ENCODE results near the gene LARGE1.

LARGE1 gene

GRCh38 chr22:33357981-33358399 is 562.3 kb downstream of the LARGE1 start:
- no peak for DNase-seq (ENCODE audit: low spot score)

DNA sequence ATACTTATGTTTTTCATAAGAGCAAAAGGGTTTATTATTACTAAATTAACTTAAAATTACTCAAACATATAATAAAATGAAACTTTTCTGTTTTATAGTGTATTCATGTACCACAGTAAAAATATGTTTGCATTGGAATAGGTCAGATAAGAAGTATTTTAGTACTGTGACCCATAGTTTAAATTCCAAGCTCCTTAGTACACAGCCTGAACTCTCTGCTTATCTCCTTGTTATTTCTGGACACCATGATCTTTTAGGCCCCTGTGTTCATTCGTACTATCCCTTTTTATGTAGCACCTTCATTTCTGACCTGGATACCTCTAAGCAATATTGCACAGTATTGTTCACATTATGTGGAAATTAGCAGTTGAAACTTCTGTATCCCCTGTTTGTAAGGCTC is 565.3 kb downstream of the LARGE1 start:
- no peak for DNase-seq (ENCODE audit: low spot score)

DNA sequence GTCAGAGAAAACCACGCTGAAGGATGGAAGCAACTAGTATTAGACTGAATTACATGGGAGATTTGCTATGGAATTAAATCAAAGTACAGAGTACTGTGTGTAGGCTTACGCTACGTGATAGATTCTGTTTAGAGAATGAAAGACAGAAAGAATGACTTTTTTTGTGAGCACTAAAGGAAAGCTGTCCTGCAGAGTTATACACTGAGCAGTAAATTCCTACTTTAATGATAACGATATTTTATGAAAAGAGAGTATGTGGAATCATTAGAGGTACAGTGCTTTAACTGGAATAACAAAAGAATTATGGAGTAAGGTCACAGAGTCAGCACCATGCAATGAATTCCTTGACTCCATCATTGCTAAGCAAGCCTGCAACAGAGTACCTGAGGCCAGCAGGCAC is 566.8 kb downstream of the LARGE1 start:
- DNase-seq (ENCODE audit: low spot score) = no peak

- no peak for DNase-seq (ENCODE audit: low spot score)
Measured at GRCh38 chr22:33352768-33353167, 567.5 kb downstream of the LARGE1 start.

DNA sequence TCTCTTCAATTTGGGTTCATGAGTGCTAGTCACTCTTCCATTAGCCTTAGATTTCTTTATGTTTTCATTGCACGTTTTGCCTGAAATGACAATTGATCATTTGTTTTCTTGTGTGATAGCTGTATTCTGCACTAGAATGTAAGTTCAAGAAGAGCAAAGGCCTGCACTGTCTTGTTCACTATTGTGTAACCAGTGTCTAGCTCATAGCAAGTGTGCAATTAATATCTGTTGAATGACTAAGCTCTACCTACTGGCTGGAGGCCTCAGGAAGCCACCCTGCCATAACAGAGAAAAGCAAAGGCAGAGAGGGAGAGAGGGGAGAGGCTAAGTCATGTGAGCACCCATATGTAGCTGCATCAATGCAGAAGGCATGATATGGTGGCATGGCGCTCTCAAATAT is 569.3 kb downstream of the LARGE1 start:
- no peak for DNase-seq (ENCODE audit: low spot score)

DNA sequence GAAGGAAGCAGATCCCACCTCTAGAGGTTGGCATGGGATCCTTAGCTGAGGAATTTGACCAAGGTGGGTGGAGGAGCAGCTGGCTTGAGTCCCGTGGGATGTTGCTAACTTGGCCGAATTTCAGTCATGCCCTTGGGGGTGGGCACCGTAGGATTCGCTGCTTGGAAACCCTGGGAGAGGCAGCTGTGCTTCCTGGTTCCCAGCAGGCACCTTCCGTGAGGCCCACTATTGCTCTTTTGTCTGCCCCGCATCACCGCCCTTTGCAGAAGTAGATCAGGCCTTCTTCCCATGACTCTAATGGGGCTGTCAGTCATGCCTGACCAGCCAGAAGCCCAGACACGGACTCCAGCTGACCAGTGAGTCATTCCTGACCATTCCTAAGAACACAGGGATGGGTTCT is 569.8 kb downstream of the LARGE1 start:
- DNase-seq (ENCODE audit: low spot score) = no peak

- no peak for DNase-seq (ENCODE audit: low spot score)
Measured at GRCh38 chr22:33347002-33347401, 573.3 kb downstream of the LARGE1 start.

DNA sequence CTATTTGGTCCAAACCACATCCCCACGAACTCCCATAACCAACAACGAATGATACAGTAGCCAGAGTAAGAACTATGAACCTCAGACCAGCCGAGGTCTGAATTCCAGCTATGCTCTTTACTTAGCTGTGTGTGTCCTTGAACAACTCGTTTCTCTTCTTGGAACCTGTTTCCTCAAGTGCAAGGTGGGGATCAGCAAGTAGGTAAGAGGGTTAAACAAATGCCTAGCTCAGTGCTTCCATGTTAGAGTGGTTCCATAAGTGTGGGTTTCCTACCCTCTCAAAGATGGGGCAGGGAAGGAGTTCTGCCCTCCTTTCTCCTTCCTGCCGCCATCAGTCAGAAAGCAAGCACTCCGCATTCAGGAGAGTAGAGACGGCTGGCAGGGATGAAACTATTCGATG is 578.7 kb downstream of the LARGE1 start:
- DNase-seq (ENCODE audit: low spot score) = no peak

- no peak for DNase-seq (ENCODE audit: low spot score)
Measured at GRCh38 chr22:33337524-33337923, 582.8 kb downstream of the LARGE1 start.

DNA sequence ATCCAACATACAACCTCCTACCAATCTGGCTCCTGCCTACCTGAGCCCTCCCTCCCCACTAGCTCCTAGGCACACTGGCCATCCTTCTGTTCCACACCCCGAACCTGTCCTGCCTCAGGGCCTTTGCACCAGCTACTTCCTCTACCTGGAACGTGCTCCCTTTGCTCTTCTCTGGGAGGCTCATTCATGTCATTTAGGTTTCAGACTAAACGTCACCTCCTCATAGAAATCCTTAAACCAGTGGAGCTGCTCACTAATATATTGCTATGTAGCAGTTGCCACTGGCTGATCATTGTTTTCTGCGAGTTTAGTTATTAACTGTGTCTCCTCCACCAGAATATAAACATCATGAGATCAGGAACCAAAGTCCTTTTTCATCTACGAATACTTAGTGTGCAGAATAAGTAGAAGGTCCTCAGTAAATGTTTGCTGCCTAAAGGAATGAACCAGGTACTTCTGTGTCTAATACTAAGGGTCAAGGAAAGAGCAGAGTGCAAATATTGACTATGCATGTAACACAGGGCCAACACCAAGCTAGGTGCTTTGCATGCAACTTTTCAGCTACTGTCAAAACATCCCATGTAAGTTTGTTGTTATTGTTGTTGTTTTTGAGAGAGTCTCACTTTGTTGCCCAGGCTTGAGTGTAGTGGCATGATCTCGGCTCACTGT is 584.5 kb downstream of the LARGE1 start:
- DNase-seq (ENCODE audit: low spot score) = no peak

DNA sequence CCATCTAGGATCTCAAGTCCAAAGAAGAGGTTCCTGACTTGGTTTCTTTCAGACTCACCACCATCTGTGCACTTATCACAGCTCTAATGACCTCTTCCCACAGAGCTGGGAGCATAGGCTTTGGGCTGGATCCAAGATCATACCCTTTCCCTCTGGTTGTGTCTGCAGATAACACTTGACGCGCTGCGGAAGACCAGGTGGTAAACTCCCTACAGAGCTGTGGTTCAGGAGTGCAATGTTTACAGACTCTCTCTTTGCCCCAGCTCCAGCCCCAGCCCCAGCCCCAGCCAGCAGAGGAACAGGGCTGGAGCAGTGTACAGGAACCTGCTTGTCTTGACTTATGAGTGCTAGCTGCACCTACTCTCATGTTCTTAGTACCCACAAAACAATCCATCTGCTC is 587.7 kb downstream of the LARGE1 start:
- DNase-seq (ENCODE audit: low spot score) = no peak

GRCh38 chr22:33331017-33331416 is 589.3 kb downstream of the LARGE1 start:
- DNase-seq (ENCODE audit: low spot score) = no peak

DNA sequence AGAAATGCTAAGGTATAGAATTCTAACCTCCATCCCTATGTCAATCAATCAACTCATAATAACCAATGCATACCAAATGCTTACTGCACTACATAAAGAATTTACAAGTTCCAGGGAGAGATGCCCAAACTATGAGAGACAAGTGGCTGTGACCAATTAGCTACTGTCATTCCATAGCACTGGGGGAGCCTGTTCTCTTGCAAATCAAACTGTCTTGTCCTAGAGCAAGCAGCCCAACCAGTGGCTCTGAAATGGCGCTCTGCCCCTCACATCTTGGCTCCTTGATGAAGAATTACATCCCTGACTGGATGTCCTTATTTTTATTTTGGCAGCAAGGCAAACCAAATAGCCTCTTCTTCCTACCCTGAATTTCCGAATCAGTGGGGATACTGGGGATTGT is 589.7 kb downstream of the LARGE1 start:
- no peak for DNase-seq (ENCODE audit: low spot score)

- no peak for DNase-seq (ENCODE audit: low spot score)
Measured at GRCh38 chr22:33329398-33329797, 590.9 kb downstream of the LARGE1 start.

DNA sequence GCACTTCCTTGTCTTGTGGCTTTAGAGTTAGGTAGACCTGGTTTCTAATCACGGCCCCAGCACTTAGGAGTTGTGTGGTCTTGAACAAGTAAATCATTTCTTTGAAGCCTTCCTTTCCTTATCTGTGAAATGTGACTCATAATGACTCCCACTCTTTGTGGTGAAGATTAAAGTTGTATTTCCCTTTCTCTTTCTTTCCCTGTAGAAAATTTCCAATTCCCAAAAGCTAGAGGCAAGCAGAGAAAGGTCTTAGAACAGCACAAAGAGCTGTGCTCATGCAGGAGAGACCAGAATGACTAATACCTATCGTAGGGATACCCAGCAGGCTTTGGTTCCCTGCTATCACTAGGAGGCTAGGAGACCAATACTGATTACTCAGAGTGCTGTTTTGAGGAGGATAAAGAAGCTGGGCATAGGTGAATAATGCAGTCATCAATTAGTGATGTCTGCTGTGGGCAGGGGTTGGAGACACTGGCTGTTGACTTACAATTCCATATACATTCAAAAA is 591.4 kb downstream of the LARGE1 start:
- no peak for DNase-seq (ENCODE audit: low spot score)

DNA sequence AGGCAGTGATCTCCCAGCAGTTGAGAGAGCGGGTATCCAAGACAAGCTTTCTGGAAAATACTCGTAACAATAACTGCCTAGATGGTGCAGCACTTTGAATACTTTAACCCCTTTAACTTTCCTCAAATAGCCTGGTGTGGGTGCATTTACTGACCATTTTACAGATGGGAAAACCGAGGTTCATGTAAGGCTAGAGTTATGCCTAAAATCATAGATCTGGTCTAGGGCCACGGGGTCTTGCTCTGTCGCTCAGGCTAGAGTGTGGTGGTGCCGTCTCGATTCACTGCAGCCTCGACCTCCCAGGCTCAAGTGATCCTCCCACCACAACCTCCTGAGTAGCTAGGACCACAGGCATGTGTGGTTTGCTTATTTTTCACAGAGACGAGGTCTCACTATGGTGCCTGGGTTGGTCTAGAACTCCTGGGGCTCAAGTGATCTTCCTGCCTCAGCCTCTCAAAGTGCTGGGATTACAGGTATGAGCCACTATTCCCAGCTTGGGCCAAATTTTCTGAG is 592.9 kb downstream of the LARGE1 start:
- DNase-seq (ENCODE audit: low spot score) = no peak

DNA sequence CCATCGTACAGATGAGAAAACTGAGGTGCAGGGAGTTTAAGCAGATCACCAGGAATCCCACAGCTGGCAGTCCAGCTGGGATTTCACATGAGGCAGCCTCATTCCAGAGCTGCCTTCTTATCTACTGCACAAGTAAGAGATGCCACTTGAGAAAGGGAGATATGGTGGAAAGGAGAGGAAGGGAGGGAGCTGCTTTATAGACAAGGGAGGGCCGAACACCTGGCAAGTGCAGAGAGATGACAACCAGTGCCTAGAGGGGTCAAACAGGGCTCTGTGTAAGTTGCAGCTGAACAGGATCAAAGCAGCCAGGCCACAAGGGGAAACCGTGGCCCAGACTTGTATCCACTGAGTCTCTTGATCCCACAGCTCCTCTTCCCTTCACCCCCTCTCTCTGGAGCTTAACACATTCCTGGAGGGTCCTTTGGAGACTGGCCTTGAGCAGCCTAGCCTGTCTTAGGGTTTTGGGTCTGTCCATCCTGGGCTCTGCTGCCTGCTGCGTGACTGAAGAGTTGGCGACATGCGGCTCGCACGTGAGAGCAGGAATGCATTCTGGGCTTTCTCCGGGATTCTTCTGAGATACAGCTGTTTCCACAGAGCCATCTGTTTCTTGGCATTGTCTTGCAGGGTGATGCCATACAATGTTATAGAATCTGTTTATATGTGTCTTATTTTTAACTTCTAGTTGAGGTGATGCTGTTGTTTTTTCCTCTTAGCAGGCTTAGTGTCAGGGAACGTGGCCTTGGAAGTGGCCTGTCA is 593.6 kb downstream of the LARGE1 start:
- no peak for DNase-seq (ENCODE audit: low spot score)

DNA sequence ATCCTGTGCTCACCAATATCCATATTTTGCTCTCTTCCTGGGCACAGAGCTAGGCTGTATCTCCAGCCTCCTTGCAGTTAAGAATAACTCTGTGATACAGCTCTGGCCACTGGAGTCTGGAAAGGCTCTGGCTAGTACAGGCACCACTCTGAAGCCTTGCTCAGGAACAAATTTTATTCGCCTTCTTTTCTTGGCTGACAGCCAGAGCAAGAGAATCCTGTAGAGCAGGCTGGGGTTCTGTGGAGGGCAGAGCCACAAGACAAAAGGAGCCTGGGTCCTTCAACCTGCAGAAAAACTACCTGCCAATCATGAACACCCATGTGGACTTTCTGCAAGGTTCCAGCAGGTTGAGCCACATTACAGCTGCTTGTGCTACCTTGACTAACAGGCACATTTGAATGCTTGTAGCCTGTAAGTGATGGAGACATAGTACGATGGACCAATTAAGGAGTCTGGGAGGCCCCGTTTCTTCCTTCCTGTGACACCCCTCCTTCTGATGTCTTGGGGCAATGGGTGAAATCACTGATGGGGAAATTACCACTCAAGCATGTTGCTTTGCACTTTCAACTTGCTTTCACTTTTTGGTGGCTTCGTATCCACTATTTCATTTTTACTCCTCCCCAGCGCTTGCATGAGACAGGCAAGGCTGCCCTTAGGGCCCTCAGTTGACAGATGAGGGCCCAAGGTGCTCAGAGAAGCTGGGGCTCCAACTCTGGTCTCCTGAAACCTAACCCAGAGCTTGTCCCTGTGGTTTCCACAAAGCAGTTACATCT is 594.9 kb downstream of the LARGE1 start:
- DNase-seq (ENCODE audit: low spot score) = no peak

GRCh38 chr22:33324228-33324627 is 596.0 kb downstream of the LARGE1 start:
- no peak for DNase-seq (ENCODE audit: low spot score)

- no peak for DNase-seq (ENCODE audit: low spot score)
Measured at GRCh38 chr22:33321466-33321865, 598.8 kb downstream of the LARGE1 start.

- no peak for DNase-seq (ENCODE audit: low spot score)
Measured at GRCh38 chr22:33315954-33316353, 604.3 kb downstream of the LARGE1 start.

- DNase-seq (ENCODE audit: low spot score) = no peak
Measured at GRCh38 chr22:33315117-33315516, 605.2 kb downstream of the LARGE1 start.

GRCh38 chr22:33314316-33314715 is 606.0 kb downstream of the LARGE1 start:
- DNase-seq (ENCODE audit: low spot score) = no peak
